NCI-H1105 treated with DMSO at 0.1 percent for 48 hours (cell line): ENCODE data around the gene TUT4.
A peak's percentile ranks its signal among the peaks of the same experiment; 100 is the strongest.

Experiments used
- DNase-seq: peaks from one replicate; lab custom pipeline; 2025; lab: John Stamatoyannopoulos, UW

TUT4 gene

DNA sequence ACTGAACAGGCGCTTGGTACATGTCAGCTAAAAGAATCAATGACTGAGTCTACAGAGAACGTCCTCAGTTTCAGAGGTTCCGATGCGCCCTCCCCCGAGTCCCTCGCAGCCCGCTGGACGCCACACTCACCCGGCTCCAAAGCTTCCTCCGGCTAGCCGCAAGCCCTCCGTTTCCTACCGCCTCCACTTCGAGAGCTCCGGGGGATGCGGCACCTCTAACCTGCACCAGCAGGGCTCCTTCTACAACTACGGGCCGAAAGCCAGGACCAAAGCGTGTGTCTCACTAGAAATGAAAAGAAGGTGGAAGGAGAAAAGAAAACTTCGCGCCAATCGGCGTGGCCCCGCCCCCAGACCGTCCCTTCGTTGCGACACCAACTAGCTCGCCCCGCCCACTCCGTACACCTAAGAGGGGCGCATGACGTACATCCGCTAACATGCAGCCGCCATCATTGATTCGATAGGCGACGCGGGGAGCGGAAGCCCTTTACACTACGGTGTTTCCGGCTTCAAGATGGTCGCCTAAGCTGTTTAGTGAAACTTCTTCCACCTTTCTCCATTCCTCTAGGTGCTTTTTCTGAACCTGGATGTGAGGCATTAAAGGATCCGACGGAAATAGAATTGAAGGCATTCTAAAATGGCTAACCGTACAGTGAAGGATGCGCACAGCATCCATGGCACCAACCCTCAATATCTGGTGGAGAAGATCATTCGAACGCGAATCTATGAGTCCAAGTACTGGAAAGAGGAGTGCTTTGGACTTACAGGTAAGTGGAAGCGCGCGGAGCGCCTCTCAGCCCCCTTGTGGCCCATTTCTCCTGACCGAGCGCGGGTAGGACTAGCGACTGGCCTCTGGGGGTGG lies 148.5 kb downstream of the TUT4 start, which contains the start of the genes ORC1 and PRPF38A:
ORC1 (minus strand) TSS at position 308 of the 859 bp plus-strand sequence. CDS start 2,200 bp downstream, outside the sequence.
PRPF38A (plus strand) TSS at position 487 of the 859 bp plus-strand sequence; CDS start at position 635, 148 bp downstream.
- DNase-seq: peak; percentile 98

- peak; percentile 49 for DNase-seq
Measured at GRCh38 chr1:52403566-52404115, 149.3 kb downstream of the TUT4 start.

GRCh38 chr1:52402860-52403240 lies 150.0 kb downstream of the TUT4 start:
- no peak for DNase-seq

DNA sequence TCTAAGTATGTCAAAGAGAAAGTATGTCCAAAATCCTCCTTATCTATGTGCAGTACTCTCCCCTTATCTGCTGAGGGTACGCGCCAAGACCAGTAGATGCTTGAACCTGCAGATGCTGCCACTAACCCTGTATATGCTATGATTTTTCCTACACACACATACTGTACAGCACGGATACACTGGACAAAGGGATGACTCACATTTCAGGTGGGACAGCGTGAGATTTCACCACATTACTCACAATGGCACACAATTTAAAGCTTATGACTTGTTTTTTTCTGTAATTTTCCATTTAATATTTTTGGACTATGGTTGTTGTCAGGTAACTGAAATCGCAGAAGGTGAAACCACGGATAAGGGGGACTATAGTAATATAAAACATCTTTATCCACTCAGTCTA lies 152.8 kb downstream of the TUT4 start:
- no peak for DNase-seq

DNA sequence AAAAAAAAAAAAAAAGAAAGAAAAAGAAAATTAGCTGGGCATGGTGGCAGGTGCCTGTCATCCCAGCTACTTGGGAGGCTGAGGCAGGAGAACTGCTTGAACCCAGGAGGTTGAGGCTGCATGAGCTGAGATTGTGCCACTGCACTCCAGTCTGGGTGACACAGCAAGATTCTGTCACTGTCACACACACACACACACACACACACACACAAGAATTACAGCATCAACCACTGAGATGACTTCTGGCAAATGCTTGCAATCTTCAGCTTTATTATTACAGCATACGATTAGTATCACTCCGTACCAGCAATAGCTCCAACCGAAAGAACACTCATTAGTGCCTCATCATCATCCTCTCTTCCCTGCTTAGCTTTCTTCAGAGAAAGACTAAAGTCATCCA lies 153.3 kb downstream of the TUT4 start:
- no peak for DNase-seq

- no peak for DNase-seq
Measured at GRCh38 chr1:52393174-52393573, 159.7 kb downstream of the TUT4 start.

DNA sequence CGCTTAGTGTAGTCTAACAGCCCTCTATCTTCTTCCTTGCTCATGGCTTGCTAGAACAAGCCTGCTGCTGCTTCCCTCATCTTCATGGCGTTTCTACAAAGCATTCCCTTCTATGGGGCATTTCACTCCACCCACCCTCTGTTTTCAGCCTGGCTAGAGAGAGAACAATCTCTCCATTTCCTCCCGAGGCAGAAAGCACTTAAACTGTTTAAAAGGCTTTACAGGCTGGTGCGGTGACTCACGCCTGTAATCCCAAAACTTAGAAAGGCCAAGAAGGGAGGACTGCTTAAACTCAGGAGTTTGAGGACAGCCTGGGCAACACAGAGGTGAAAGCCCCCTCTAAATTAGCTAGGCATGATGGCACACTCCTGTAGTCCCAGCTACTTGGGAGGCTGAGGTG lies 166.4 kb downstream of the TUT4 start:
- DNase-seq: no peak

DNA sequence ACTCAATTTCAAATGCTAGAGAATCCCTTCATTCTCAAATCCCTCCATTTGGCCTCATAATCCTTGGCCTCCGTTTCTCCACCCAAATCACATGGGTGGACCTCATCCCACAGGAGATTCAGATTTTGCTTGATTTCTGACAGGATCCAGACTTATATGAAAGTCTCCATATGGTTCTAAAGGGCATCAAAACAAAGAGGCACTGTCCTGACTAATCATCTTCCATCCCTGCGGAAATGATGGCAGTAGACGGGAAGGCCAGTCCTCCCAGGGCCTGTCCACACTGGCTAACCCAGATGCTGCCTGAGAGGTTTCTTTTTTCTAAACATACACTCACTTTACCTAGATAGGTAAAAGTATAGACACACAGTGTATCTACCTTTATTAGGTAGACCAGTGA lies 167.5 kb downstream of the TUT4 start:
- no peak for DNase-seq
